ENCODE measurements around the gene FYB1. TPM values are rescaled to one million over a fixed set of nuclear protein-coding genes. Genes with fewer than 3 reads are reported as not detected.

The FYB1 gene
- total RNA-seq, 1 donor from 2014 or later = 45.0 TPM

- TF ChIP-seq, protein P1, sequence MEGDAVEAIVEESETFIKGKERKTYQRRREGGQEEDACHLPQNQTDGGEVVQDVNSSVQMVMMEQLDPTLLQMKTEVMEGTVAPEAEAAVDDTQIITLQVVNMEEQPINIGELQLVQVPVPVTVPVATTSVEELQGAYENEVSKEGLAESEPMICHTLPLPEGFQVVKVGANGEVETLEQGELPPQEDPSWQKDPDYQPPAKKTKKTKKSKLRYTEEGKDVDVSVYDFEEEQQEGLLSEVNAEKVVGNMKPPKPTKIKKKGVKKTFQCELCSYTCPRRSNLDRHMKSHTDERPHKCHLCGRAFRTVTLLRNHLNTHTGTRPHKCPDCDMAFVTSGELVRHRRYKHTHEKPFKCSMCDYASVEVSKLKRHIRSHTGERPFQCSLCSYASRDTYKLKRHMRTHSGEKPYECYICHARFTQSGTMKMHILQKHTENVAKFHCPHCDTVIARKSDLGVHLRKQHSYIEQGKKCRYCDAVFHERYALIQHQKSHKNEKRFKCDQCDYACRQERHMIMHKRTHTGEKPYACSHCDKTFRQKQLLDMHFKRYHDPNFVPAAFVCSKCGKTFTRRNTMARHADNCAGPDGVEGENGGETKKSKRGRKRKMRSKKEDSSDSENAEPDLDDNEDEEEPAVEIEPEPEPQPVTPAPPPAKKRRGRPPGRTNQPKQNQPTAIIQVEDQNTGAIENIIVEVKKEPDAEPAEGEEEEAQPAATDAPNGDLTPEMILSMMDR (IDR thresholded peaks at IDR 0.05) = no peak
- H3K4me1 ChIP-seq = peaks cover 22% of the 10 kb centered on the region
- H3K27ac ChIP-seq = peak overlapping the region; percentile 20
- H3K27me3 ChIP-seq = no peaks in the 10 kb centered on the region
- no peak overlapping the region for H3K4me3 ChIP-seq
- no peak for ATAC-seq
- no peaks in the 10 kb centered on the region for H3K36me3 ChIP-seq
- no peak for DNase-seq
- H3K9me3 ChIP-seq = no peaks in the 10 kb centered on the region
- intact Hi-C loops (cut with DNase I) = no loop called here
These were observed 142.3 kb downstream of the FYB1 start for GRCh38 chr5:39076757-39077728.

DNA sequence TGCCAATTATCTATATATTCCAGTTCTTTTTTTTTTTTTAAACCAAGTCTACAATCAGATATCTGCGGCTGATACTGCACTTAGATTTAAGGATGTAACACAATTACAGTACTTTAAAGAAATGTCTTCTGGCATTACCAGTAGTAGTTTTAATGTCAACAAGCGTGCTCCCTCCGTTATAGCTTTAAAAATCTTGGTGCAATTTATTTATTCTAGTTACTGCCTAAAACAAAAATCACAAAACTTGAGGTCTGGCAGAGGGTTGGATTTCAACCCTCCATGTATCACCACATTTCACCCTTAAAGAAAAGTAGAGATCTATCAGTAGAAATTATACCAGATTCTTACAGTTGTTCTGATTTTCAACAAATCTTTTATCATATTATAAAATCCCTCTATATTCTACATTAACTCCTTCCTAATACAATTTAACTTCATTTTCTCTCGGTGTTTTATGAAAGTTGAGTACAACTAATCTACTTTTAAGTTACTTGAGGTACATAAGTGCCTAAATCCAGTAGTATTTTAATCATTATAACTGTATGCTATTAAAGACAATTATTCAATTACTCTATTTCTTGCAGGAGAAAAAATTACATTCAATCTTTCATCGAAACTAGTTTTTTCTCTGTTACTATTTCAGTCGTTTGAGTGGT, 143.1 kb downstream of the FYB1 start:
- Histone ChIP-seq H3K36me3 (no peaks in the 10 kb centered on the region), H3K27ac (peak overlapping the region; percentile 20), H3K9me3 (no peaks in the 10 kb centered on the region), H3K4me3 (no peak overlapping the region), H3K4me1 (peaks cover 30% of the 10 kb centered on the region), H3K27me3 (no peaks in the 10 kb centered on the region)
- TF ChIP-seq, protein P1 (IDR thresholded peaks at IDR 0.05) = no peak
- DNase-seq = no peak
- intact Hi-C loops (cut with DNase I) = no loop called here
- ATAC-seq = no peak

DNA sequence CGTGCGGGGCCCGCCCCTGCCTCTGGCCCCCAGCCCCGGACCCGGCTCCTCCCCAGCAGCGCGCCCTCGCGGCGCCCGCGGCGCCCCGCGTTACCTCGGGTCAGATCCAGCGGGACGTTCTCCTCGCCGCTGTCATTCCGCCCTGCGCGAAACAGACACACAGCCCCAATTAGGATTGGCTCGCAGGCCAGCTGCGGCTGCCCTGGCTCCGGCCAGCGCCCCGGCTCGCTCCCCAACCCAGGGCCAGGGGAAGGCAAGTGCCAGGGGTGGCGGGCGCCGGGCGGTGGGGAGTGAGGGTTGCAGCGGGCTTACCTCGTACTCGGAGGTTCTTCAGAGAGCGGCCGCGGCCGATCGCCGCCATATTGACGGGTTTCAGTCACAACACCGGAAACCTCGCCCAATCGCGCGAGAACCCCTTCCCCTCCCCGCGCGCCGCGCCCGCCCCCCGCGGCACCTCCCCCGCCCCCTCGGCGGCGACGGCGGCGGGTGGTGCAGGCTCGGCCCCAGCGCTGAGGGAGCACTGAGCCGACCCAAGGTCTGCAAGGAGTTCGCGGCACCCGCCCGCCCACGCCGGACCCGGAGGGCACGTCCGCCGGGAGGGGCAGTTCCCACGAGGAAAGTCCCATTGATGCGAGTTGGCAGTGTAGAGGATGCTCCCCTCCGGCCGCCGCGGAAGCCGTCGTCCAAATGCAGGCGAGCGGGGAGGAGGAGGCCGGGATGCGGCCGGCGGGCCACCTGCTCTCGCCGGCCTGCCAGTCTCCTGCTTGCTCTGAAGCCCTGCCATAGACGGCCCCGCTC, 145.1 kb downstream of the FYB1 start, which contains the start of gene RICTOR:
Gene RICTOR (minus strand): TSS at position 383 of the 798 bp plus-strand sequence. CDS start 22 bp downstream, at position 361.
- H3K4me1 ChIP-seq = peaks cover 31% of the 10 kb centered on the region
- intact Hi-C loops (cut with DNase I) = no loop called here
- H3K27me3 ChIP-seq = no peaks in the 10 kb centered on the region
- H3K36me3 ChIP-seq = no peaks in the 10 kb centered on the region
- H3K9me3 ChIP-seq = no peaks in the 10 kb centered on the region
- TF ChIP-seq, protein P1 (IDR thresholded peaks at IDR 0.05) = no peak
- H3K27ac ChIP-seq = peak within 1 kb of the TSS; percentile 97
- peak within 1 kb of the TSS; percentile 80 for H3K4me3 ChIP-seq
- ATAC-seq = peak; percentile 96
- DNase-seq = peak; percentile 96

DNA sequence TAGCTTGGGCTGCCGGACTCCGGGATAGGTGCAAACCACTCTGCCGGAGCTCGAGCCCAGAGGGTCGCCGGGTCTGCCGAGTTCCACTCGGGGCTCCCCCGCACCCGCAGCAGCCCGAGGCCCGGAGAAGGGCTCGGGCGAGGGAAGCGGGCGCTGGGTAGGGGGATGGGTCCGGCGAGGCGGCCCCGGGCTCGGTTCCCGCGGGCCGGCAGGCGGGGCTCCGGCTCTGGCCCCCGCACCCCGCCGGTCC, 145.7 kb downstream of the FYB1 start:
- Histone ChIP-seq H3K4me1 (peaks cover 31% of the 10 kb centered on the region), H3K9me3 (no peaks in the 10 kb centered on the region), H3K36me3 (no peaks in the 10 kb centered on the region), H3K27me3 (no peaks in the 10 kb centered on the region), H3K27ac (peak overlapping the region; percentile 97), H3K4me3 (peak overlapping the region; percentile 80)
- intact Hi-C loops (cut with DNase I) = no loop called here
- peak; percentile 65 for ATAC-seq
- no peak for DNase-seq
- TF ChIP-seq, protein P1 (IDR thresholded peaks at IDR 0.05) = no peak

- TF ChIP-seq, protein P1 (IDR thresholded peaks at IDR 0.05) = no peak
- no peaks in the 10 kb centered on the region for H3K9me3 ChIP-seq
- intact Hi-C loops (cut with DNase I) = no loop called here
- H3K36me3 ChIP-seq = no peaks in the 10 kb centered on the region
- peaks cover 31% of the 10 kb centered on the region for H3K4me1 ChIP-seq
- no peaks in the 10 kb centered on the region for H3K27me3 ChIP-seq
- peak overlapping the region; percentile 97 for H3K27ac ChIP-seq
- peak overlapping the region; percentile 80 for H3K4me3 ChIP-seq
- ATAC-seq (peak; percentile 25), DNase-seq (peak; percentile 70)
These were observed 146.2 kb downstream of the FYB1 start for GRCh38 chr5:39072925-39073766.
